Astrocyte (in vitro differentiated cells and primary cell): Measurements from ENCODE around the gene PACC1.

Source experiments
- CTCF ChIP-seq: IDR thresholded peaks from 2 replicates; pipeline ENCODE4 v1.5.1; 2011; ENCODE audit warnings: low read depth, mild to moderate bottlenecking, inconsistent platforms, low read length, moderate library complexity; ENCODE audit not compliant: insufficient read depth
- EZH2 ChIP-seq: IDR thresholded peaks from 2 replicates; pipeline ENCODE4 v1.6.1; 2012; ENCODE audit warnings: mild to moderate bottlenecking, low read length, inconsistent platforms; ENCODE audit not compliant: insufficient read depth

- TF ChIP-seq CTCF (no peak), EZH2 (no peak)
These were observed 45.0 kb upstream of the PACC1 start for GRCh38 chr1:212459656-212460055.
